Measurements from ENCODE around the gene CAMTA1. TPM values are rescaled to one million over a fixed set of nuclear protein-coding genes. Genes with fewer than 3 reads are reported as not detected.

CAMTA1 gene
- total RNA-seq, 1 experiment from 2014 or later, result 50.3 TPM

GRCh38 chr1:7778133-7778628 is 992.9 kb downstream of the CAMTA1 start:
- H3K27ac Mint-ChIP-seq (ENCODE audit: unreplicated experiment), result no peak overlapping the region
- H3K4me3 Mint-ChIP-seq (ENCODE audit: low read depth, unreplicated experiment), result no peak overlapping the region
- CTCF ChIA-PET, result no interaction called here
- intact Hi-C loops (cut with micrococcal nuclease; ENCODE audit: unreplicated experiment), result no loop called here
- H3K36me3 Mint-ChIP-seq (ENCODE audit: insufficient read depth, unreplicated experiment), result peaks cover 22% of the 10 kb centered on the region
- no TSS peak for BruUV-seq (replicated peaks)
- no peak for TF ChIP-seq CTCF (IDR thresholded peaks at IDR 0.05; ENCODE audit: unreplicated experiment)
- H3K27me3 Mint-ChIP-seq (ENCODE audit: unreplicated experiment), result no peaks in the 10 kb centered on the region
- peaks cover 20% of the 10 kb centered on the region for H3K4me1 Mint-ChIP-seq (ENCODE audit: low read depth, unreplicated experiment)
- no peak for DNase-seq
- H3K9me3 Mint-ChIP-seq (ENCODE audit: low read depth, unreplicated experiment), result no peaks in the 10 kb centered on the region

GRCh38 chr1:7780976-7781375 is 995.7 kb downstream of the CAMTA1 start:
- no peak overlapping the region for H3K4me3 Mint-ChIP-seq (ENCODE audit: low read depth, unreplicated experiment)
- H3K27ac Mint-ChIP-seq (ENCODE audit: unreplicated experiment), result no peak overlapping the region
- CTCF ChIA-PET, result no interaction called here
- no peaks in the 10 kb centered on the region for H3K27me3 Mint-ChIP-seq (ENCODE audit: unreplicated experiment)
- H3K9me3 Mint-ChIP-seq (ENCODE audit: low read depth, unreplicated experiment), result no peaks in the 10 kb centered on the region
- no peak for DNase-seq
- peaks cover 14% of the 10 kb centered on the region for H3K4me1 Mint-ChIP-seq (ENCODE audit: low read depth, unreplicated experiment)
- BruUV-seq (replicated peaks), result no TSS peak
- intact Hi-C loops (cut with micrococcal nuclease; ENCODE audit: unreplicated experiment), result no loop called here
- H3K36me3 Mint-ChIP-seq (ENCODE audit: insufficient read depth, unreplicated experiment), result peaks cover 26% of the 10 kb centered on the region
- TF ChIP-seq CTCF (IDR thresholded peaks at IDR 0.05; ENCODE audit: unreplicated experiment), result no peak

GRCh38 chr1:7781501-7781900 is 996.2 kb downstream of the CAMTA1 start:
- Mint-ChIP-seq H3K4me3 (ENCODE audit: low read depth, unreplicated experiment) (no peak overlapping the region), H3K36me3 (ENCODE audit: insufficient read depth, unreplicated experiment) (peaks cover 26% of the 10 kb centered on the region), H3K27me3 (ENCODE audit: unreplicated experiment) (no peaks in the 10 kb centered on the region), H3K27ac (ENCODE audit: unreplicated experiment) (no peak overlapping the region), H3K9me3 (ENCODE audit: low read depth, unreplicated experiment) (no peaks in the 10 kb centered on the region), H3K4me1 (ENCODE audit: low read depth, unreplicated experiment) (peaks cover 14% of the 10 kb centered on the region)
- no peak for TF ChIP-seq CTCF (IDR thresholded peaks at IDR 0.05; ENCODE audit: unreplicated experiment)
- intact Hi-C loops (cut with micrococcal nuclease; ENCODE audit: unreplicated experiment), result no loop called here
- BruUV-seq (replicated peaks), result no TSS peak
- DNase-seq, result no peak
- CTCF ChIA-PET, result interaction anchor here (0.7 kb wide), 1 partner anchor 1624 kb away, joined by 3 read pairs; no protein-coding TSS in a partner anchor

GRCh38 chr1:7781923-7782495 is 996.8 kb downstream of the CAMTA1 start:
- Mint-ChIP-seq H3K4me1 (ENCODE audit: low read depth, unreplicated experiment) (peaks cover 14% of the 10 kb centered on the region), H3K9me3 (ENCODE audit: low read depth, unreplicated experiment) (no peaks in the 10 kb centered on the region), H3K27me3 (ENCODE audit: unreplicated experiment) (no peaks in the 10 kb centered on the region), H3K36me3 (ENCODE audit: insufficient read depth, unreplicated experiment) (peaks cover 26% of the 10 kb centered on the region), H3K27ac (ENCODE audit: unreplicated experiment) (no peak overlapping the region), H3K4me3 (ENCODE audit: low read depth, unreplicated experiment) (peak overlapping the region; percentile 62)
- DNase-seq, result no peak
- intact Hi-C loops (cut with micrococcal nuclease; ENCODE audit: unreplicated experiment), result no loop called here
- no peak for TF ChIP-seq CTCF (IDR thresholded peaks at IDR 0.05; ENCODE audit: unreplicated experiment)
- no TSS peak for BruUV-seq (replicated peaks)
- CTCF ChIA-PET, result interaction anchor here (0.7 kb wide), 1 partner anchor 1624 kb away, joined by 3 read pairs; no protein-coding TSS in a partner anchor
